ENCODE results near the gene OSBPL2.

DNA sequence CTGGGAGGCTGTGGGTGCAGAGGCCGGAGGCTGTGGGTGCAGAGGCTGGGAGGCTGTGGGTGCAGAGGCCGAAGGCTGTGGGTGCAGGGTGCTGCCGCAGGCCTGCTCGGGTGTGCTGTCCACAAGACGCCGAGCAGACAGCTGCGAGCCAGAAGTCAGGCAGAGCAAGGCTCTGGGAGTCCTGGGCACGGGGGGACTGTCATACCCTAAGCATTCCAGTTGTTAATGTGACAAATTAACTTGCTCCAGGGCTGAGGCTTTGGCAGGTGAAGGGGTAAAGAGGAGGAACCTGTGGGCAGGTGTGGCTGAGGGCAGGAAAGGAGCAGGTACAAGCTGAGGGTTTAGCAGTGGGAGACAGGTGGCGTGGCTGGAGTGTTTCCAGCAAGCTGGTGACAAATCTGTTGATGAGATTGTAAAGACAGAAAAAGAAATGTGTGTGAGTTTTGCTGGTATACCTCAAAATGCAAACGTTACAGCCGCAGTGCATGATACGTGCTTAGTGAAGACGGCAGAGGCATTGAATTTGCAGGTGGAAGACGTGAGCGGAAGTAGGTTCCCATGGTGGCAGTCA lies 50.3 kb downstream of the OSBPL2 start:
- TF ChIP-seq, protein P1, sequence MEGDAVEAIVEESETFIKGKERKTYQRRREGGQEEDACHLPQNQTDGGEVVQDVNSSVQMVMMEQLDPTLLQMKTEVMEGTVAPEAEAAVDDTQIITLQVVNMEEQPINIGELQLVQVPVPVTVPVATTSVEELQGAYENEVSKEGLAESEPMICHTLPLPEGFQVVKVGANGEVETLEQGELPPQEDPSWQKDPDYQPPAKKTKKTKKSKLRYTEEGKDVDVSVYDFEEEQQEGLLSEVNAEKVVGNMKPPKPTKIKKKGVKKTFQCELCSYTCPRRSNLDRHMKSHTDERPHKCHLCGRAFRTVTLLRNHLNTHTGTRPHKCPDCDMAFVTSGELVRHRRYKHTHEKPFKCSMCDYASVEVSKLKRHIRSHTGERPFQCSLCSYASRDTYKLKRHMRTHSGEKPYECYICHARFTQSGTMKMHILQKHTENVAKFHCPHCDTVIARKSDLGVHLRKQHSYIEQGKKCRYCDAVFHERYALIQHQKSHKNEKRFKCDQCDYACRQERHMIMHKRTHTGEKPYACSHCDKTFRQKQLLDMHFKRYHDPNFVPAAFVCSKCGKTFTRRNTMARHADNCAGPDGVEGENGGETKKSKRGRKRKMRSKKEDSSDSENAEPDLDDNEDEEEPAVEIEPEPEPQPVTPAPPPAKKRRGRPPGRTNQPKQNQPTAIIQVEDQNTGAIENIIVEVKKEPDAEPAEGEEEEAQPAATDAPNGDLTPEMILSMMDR (IDR thresholded peaks at IDR 0.05), result no peak
- no peak for TF ChIP-seq POLR2A (IDR thresholded peaks at IDR 0.05)

Data from esophagus squamous epithelium (tissue), 4 donors.